GM19455 (cell line): ENCODE data around the gene ANKRA2.
A peak's percentile ranks its signal among the peaks of the same experiment; 100 is the strongest.
"Not testable (repeated sequence)": the region's sequence is repeated elsewhere in the genome, so short reads cannot be mapped to it uniquely, and the experiment has no call there.

Experiments used
- ATAC-seq: cut with Tn5 transposase; IDR thresholded peaks from one replicate; pipeline ENCODE4 v1.9.1; 2021; ENCODE audit not compliant: unreplicated experiment

ANKRA2 gene

DNA sequence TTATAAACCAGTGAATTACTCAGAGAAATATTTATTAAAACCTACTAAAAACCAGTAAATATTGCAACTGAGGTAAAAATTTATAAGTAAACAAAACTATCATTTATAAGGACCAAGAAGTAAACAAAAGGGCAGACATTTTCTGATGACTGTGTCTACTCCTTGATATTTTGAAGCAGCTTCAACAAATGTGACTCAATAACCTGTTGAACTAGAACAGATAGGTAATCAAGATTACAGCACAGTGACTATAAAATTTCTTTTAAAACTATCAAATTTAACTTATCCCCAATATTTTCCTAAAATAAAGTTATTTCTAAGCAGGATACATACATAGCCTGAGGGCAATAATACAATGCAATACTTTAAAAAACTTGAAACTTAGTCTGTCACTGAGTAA lies 12.8 kb downstream of the ANKRA2 start:
- ATAC-seq: no peak

- ATAC-seq: no peak
Observed at GRCh38 chr5:73550016-73550415, 15.4 kb downstream of the ANKRA2 start.

DNA sequence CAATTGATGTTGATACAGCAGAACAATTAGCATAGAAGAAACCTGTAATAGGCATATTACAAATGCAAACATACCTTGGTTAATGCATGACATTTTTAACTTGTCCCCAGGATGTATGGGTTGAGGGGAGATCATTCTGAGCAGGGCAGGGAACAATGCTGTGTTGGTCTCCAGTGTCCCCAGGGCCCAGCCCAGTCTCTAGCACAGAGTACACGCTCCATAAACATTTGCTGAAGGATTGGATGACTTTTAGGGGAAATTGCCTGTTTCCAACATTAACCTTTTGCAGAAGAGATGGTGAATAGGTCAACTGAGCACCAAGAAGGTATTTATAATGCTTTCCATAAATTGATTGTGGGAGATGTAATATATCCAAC lies 20.0 kb downstream of the ANKRA2 start:
- ATAC-seq: no peak

- ATAC-seq: no peak
Observed at GRCh38 chr5:73544429-73545402, 20.7 kb downstream of the ANKRA2 start.

- no peak for ATAC-seq
Observed at GRCh38 chr5:73542020-73542419, 23.4 kb downstream of the ANKRA2 start.

DNA sequence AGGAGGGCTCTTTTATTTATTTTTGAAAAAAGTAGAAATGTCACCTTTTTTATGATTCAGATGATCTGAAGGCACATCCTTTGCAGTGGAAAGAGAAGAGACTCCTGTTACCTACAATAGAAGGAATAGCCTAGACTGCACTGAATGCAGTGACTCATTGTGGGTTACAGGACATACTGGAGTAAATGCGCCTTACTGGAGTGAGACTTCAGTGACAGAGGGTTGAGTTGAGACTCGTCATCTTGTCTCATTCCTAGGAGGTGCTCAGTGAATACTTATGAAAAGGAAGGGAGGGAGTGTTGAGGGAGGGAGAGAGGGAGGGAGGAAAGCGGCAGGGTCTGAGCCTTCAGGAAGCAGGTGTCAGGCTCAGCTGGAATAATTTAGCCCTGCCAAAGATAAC lies 25.2 kb downstream of the ANKRA2 start:
- ATAC-seq: no peak

GRCh38 chr5:73539730-73540129 lies 25.7 kb downstream of the ANKRA2 start:
- ATAC-seq: no peak

DNA sequence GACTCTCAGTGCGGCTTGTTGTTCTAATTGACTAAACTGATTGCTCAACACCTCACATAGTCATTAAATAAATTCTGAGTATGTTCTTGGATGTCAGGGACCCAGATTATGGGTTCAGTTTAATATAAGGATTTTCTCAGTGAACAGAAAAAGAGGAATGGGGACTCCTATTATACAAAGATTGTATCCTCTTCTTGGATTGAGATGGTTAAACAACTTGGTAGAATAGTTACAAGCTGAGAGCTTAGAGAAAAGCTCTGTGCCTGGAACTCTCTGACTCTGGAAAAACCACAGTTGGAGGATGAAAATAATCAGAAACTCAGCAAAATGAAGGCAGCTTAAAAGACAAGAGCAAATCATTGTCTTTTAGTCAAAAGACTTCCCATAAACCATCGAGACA lies 30.5 kb downstream of the ANKRA2 start:
- ATAC-seq: no peak

- no peak for ATAC-seq
Observed at GRCh38 chr5:73534011-73534644, 31.3 kb downstream of the ANKRA2 start.

DNA sequence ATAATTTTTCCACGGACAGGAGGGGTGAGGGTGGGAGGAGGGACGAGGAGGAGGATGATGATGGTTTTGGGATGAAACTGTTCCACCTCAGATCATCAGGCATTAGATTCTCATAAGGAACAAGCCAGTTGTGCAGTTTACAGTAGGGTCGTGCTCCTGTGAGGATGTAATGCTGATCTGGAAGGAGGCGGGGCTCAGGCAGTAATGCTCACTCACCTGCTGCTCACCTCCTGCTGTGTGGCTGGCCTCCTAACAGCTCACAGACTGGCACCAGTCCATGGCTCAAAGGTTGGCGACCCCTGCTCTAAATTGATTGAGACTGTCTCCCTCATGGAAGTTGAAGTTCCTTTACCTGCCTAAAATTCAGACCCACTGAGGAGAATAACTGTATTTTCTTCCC lies 33.2 kb downstream of the ANKRA2 start:
- no peak for ATAC-seq

DNA sequence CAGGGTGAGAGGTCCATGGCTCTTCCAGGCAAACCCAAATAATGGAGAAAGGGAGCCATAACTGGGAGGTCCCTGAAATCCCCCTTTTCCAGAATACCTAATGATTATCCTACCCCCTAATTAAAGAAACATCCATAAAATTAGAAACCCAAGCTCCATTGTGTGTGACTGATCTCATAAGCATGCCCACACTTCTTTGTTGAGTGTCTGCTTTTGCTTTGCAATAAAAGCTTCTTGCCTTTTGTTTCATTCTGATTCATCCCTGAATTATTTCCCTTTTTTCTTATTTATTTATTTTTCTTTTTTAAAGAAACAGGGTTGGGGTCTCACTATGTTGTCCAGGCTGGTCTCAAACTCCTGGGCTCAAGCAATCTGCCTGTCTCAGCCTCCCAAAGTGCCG lies 34.1 kb downstream of the ANKRA2 start:
- ATAC-seq: no peak

DNA sequence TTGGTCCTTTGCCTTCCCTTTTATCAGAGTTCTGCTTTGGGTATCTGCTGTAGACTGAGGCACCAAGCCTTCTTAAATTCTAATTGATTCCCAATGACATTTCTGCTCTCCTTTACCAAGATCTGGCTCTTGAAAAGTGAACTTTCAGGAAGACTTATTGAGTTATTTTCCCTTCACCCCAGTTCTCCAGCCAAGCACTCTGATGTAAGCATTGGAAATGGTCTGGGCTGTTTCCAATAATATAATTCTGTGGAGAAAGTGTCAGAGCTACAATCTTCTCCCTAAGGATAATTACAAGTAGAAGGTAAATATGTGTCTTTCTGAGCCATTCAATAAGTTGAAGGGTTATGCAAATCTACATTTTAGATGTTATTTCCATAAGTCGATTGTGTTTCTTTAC lies 36.4 kb downstream of the ANKRA2 start:
- ATAC-seq: no peak

DNA sequence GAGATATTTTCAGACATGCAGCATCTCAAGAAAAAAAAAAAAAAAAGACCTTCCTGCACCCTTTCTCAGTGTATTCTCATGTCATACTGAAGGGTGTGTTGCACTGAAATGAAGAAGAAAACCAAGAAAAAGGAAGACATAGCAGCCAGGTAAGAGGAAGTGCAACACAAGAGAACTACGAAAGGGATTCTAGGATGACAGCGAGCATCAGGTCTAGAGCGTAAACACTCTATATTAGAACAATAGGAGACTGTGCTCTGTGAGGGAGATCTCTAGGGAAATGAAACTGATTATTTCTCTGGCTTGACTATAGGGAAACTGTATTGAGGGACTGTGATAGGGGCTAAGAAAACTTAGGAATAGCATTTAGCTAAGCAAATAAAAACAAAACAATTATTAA lies 37.2 kb downstream of the ANKRA2 start:
- ATAC-seq: no peak

DNA sequence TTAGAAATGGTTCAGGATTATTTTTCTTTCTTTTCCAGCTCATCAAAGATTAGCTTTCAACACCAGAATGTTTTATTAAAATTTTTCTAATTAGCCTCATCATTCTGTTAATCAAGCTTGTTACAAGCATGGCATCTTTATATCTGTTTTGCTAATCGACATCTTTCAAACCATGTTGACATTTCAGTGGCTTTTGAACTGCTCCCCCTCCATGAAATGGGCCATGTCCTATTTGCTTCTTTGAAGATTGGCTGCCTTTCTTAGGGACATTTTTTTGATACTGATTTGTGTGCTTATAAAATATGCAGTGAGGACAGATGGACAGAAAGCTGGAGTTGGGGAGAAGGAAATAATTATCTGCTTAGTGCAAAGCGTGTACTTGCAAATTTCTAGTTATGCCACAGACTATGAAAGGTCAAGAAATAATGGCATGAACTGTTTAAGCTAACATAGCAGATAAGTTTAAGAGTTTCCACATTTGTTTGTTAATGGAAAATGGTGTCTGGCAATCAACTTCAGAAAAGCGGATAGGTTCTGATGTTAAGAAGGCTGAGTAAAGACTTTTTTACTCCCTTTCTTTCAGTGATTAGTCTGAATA lies 39.7 kb downstream of the ANKRA2 start:
- no peak for ATAC-seq

- ATAC-seq: no peak
Observed at GRCh38 chr5:73523861-73524260, 41.6 kb downstream of the ANKRA2 start.

GRCh38 chr5:73522989-73523388 lies 42.5 kb downstream of the ANKRA2 start:
- ATAC-seq: no peak

DNA sequence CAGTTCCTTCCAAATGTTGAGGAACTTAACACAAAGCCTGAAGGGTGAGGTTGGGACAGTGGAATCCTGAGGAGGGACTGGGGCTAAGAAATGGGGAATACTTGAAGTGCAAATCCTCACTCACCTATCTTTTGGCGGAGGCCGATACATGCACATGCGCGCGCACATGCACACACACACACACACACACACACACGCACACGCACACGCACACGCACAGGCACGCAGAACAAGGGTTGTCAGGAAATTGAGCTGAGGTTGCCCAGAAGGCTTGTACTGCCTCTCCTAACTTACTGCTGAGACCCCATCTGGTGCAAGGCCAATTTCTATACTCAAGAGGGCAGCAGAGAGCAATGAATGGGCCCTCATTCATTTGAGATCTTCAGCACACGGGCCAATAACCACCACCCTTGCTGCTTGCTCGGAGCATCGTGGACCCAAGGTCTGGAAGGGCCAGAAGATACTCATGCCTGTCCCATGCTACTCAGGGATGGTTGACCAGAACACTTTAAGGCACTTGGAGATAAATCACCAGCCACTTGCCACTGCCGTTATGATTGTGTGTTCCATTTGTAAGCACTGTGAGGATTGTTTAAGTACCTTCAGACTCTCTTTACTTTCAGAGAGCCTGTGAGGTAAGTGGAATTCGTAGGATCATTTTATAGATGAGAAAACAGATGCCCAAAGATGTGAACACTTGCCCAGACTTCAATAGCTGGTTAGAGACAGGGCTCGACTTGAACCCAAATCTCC lies 45.7 kb downstream of the ANKRA2 start:
- ATAC-seq: peak; percentile 94

DNA sequence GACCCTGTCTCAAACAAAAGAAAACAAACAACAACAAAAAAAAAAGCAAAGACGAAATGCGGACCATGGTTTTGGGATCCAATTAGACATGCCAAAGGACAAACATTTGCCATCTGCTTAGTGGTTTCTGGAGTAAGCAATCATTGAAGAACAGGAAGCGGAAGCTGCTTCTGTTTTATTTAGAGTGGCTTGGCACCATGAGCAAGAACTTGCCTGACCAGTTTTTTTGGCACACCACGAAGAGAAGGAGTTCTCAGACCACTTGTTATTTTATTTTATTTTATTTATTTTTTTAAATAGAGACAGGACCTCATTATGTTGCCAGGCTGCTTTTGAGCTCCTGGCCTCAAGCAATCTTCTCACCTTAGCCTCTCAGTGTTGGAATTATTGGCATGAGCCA lies 50.2 kb downstream of the ANKRA2 start:
- ATAC-seq: no peak

- no peak for ATAC-seq
Observed at GRCh38 chr5:73514418-73514817, 51.0 kb downstream of the ANKRA2 start.

GRCh38 chr5:73513996-73514395 lies 51.4 kb downstream of the ANKRA2 start:
- no peak for ATAC-seq

GRCh38 chr5:73508521-73508920 lies 56.9 kb downstream of the ANKRA2 start:
- not testable (repeated sequence) for ATAC-seq
